Neural progenitor cell (in vitro differentiated cells): Measurements from ENCODE around the gene GDPD3.

Experiments used
- CTCF ChIP-seq: fragments of 200-600 bp; sonication (generic); IDR thresholded peaks from 2 replicates; pipeline ENCODE4 v1.5.1; 2017; ENCODE audit warnings: antibody characterized with exemption, mild to moderate bottlenecking
- EZH2 ChIP-seq: fragments of 200-600 bp; sonication (generic); IDR thresholded peaks from 2 replicates; pipeline ENCODE4 v1.6.1; 2017; ENCODE audit warnings: antibody characterized with exemption, mild to moderate bottlenecking, moderate library complexity

GRCh38 chr16:30065102-30065942 lies 48.0 kb downstream of the GDPD3 start, which contains the start of gene ALDOA:
- TF ChIP-seq CTCF (no peak), EZH2 (no peak)
